ENCODE measurements around the gene MGAT1.

GRCh38 chr5:180791611-180792213 is 10.9 kb downstream of the MGAT1 start:
- TF ChIP-seq POLR2A (IDR thresholded peaks at IDR 0.05) (no peak), EP300 (IDR thresholded peaks at IDR 0.05) (no peak), CTCF (IDR thresholded peaks at IDR 0.05) (no peak)
